NT2/D1 (cell line): ENCODE results near the gene SEC14L2.

Experiments
- SUZ12 ChIP-seq: IDR thresholded peaks from 2 replicates; pipeline ENCODE4 v1.6.1; 2011; ENCODE audit not compliant: insufficient read length, insufficient read depth; ENCODE audit errors: extremely low read depth
- YY1 ChIP-seq: IDR thresholded peaks from 2 replicates; pipeline ENCODE4 v1.6.1; 2011; ENCODE audit not compliant: insufficient read length, insufficient read depth
- ZNF274 ChIP-seq: IDR thresholded peaks from 2 replicates; pipeline ENCODE4 v1.6.1; 2011; ENCODE audit warnings: mild to moderate bottlenecking, low read depth, low read length

DNA sequence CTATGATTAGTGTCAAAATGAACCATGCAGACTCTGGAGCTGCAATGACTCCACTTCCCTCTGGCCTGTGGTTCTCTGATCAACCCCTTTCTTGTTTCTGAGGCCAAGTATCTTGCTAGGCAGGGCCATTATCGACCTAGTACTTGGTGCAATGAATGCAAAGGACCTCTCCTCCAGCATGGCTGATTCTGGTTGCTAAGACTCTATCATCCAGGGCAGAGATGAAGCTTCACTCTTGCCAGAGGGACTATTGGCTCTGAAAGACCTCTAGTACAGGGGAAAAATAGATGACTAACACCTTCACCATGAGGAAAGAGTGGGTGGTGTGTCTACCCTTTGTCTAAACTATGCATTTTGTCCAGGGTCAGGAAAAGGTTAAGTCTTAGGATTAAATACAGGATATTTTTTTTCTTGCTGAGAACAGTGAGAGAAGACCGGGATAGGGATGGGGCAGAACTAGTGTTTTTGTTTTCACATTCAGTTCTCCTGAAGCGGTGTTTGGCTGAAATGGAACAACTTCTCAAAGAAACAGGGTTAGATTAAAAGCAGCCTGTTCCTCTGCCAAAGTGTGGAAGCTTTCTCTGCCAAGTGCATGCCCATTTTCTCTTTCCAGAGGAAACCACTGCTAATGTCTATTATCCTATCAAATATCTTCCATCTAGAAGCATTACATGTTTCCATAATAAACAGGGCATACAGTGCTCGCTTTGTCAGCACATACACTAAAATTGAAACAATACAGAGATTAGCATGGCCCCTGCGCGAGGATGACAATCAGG, 23.7 kb downstream of the SEC14L2 start:
- TF ChIP-seq ZNF274 (no peak), YY1 (no peak), SUZ12 (no peak)
